ENCODE data around the gene RBPMS2. TPM values are rescaled to one million over a fixed set of nuclear protein-coding genes. Genes with fewer than 3 reads are reported as not detected.

RBPMS2 gene
- polyA plus RNA-seq, 1 donor from 2014 or later, result not detected

GRCh38 chr15:64779630-64780029 is 4.2 kb upstream of the RBPMS2 start:
- Histone ChIP-seq H2AFZ (ENCODE audit: low read depth, low read length) (no peak overlapping the region), H3K79me2 (replicated peaks; ENCODE audit: insufficient read depth, low read length) (no peaks in the 10 kb centered on the region), H3K9ac (ENCODE audit: low read length) (no peak overlapping the region), H3K9me3 (ENCODE audit: low read length) (no peaks in the 10 kb centered on the region), H3K4me3 (ENCODE audit: low read length) (no peak overlapping the region), H3K27me3 (ENCODE audit: insufficient read depth, low read depth, low read length) (peaks cover 25% of the 10 kb centered on the region), H3K4me2 (ENCODE audit: low read length) (no peak overlapping the region), H3K27ac (ENCODE audit: low read length) (no peak overlapping the region), H3K9me2 (ENCODE audit: insufficient read depth, low read length) (no peaks in the 10 kb centered on the region), H3K36me3 (ENCODE audit: insufficient read depth, low read length) (no peaks in the 10 kb centered on the region), H4K20me1 (ENCODE audit: insufficient read depth) (no peaks in the 10 kb centered on the region), H3F3A (ENCODE audit: insufficient read depth, low read length, poor library complexity, severe bottlenecking) (no peaks in the 10 kb centered on the region)
- no peak for TF ChIP-seq SMC3 (conservative IDR thresholded peaks at IDR 0.05; ENCODE audit: poor library complexity)
- TF ChIP-seq TAF1 (IDR thresholded peaks at IDR 0.05; ENCODE audit: low read depth), result no peak
- no peak for TF ChIP-seq EP300 (conservative IDR thresholded peaks at IDR 0.05; ENCODE audit: poor library complexity, severe bottlenecking)
- TF ChIP-seq CTCF (IDR thresholded peaks at IDR 0.05; ENCODE audit: poor library complexity, severe bottlenecking), result no peak
- TF ChIP-seq RAD21 (conservative IDR thresholded peaks at IDR 0.05), result no peak
- no peak for TF ChIP-seq REST (IDR thresholded peaks at IDR 0.05; ENCODE audit: borderline replicate concordance)
- TF ChIP-seq MXI1 (conservative IDR thresholded peaks at IDR 0.05; ENCODE audit: poor library complexity, severe bottlenecking), result no peak
- TF ChIP-seq POLR2AphosphoS5 (IDR thresholded peaks at IDR 0.05), result no peak
- no peak for TF ChIP-seq EZH2 (IDR thresholded peaks at IDR 0.05; ENCODE audit: borderline replicate concordance, insufficient read depth, low read length, poor library complexity, severe bottlenecking)

GRCh38 chr15:64779024-64779423 is 3.6 kb upstream of the RBPMS2 start:
- Histone ChIP-seq H3K79me2 (replicated peaks; ENCODE audit: insufficient read depth, low read length) (no peaks in the 10 kb centered on the region), H3K27me3 (ENCODE audit: insufficient read depth, low read depth, low read length) (peaks cover 31% of the 10 kb centered on the region), H4K20me1 (ENCODE audit: insufficient read depth) (no peaks in the 10 kb centered on the region), H3K27ac (ENCODE audit: low read length) (no peak overlapping the region), H3K36me3 (ENCODE audit: insufficient read depth, low read length) (no peaks in the 10 kb centered on the region), H3F3A (ENCODE audit: insufficient read depth, low read length, poor library complexity, severe bottlenecking) (no peaks in the 10 kb centered on the region), H2AFZ (ENCODE audit: low read depth, low read length) (no peak overlapping the region), H3K9ac (ENCODE audit: low read length) (no peak overlapping the region), H3K9me2 (ENCODE audit: insufficient read depth, low read length) (no peaks in the 10 kb centered on the region), H3K4me3 (ENCODE audit: low read length) (no peak overlapping the region), H3K4me2 (ENCODE audit: low read length) (no peak overlapping the region), H3K9me3 (ENCODE audit: low read length) (no peaks in the 10 kb centered on the region)
- TF ChIP-seq TAF1 (IDR thresholded peaks at IDR 0.05; ENCODE audit: low read depth) (no peak), EZH2 (IDR thresholded peaks at IDR 0.05; ENCODE audit: borderline replicate concordance, insufficient read depth, low read length, poor library complexity, severe bottlenecking) (no peak), RAD21 (conservative IDR thresholded peaks at IDR 0.05) (no peak), SMC3 (conservative IDR thresholded peaks at IDR 0.05; ENCODE audit: poor library complexity) (no peak), EP300 (conservative IDR thresholded peaks at IDR 0.05; ENCODE audit: poor library complexity, severe bottlenecking) (no peak), POLR2AphosphoS5 (IDR thresholded peaks at IDR 0.05) (no peak)
